Renal cortical epithelial cell (primary cell): ENCODE data around the gene TMPRSS15. TPM values are rescaled to one million over a fixed set of nuclear protein-coding genes. Genes with fewer than 3 reads are reported as not detected.

Source experiments
- DNase-seq: peaks from one replicate; pipeline ENCODE4 v3.0.0-alpha.2; 2011; ENCODE audit warnings: low read depth
- total RNA-seq: library from RNA; depleted of rRNA; stranded (reverse); fragments of >200 nt; gene quantifications from 2 replicates; pipeline ENCODE4 v1.2.3, GENCODE V29; 2014

TMPRSS15 gene
- total RNA-seq, 1 donor from 2014 or later, result not detected

GRCh38 chr21:18244671-18245463 is 158.7 kb downstream of the TMPRSS15 start, which contains the start of gene CHODL:
TSS of gene CHODL (plus strand) at chr21:18244833. CDS start at chr21:18245224, 391 bp downstream.
- DNase-seq, result no peak

GRCh38 chr21:18235545-18235944 is 168.0 kb downstream of the TMPRSS15 start:
- DNase-seq, result no peak

- DNase-seq, result no peak
These were observed 175.4 kb downstream of the TMPRSS15 start for GRCh38 chr21:18228060-18228739.

GRCh38 chr21:18222346-18222745 is 181.2 kb downstream of the TMPRSS15 start:
- DNase-seq, result no peak

GRCh38 chr21:18220498-18220897 is 183.1 kb downstream of the TMPRSS15 start:
- DNase-seq, result no peak

Other genes with a start within 250 kb of the TMPRSS15 start
- 0.30 and 2.1 TPM in 2 replicates for gene CHODL, start 159.0 kb downstream of the TMPRSS15 start, total RNA-seq